ENCODE measurements around the gene POMT2.

Gene POMT2

GRCh38 chr14:77265561-77266335, 54.9 kb downstream of the POMT2 start:
- no peak for FAIRE-seq

DNA sequence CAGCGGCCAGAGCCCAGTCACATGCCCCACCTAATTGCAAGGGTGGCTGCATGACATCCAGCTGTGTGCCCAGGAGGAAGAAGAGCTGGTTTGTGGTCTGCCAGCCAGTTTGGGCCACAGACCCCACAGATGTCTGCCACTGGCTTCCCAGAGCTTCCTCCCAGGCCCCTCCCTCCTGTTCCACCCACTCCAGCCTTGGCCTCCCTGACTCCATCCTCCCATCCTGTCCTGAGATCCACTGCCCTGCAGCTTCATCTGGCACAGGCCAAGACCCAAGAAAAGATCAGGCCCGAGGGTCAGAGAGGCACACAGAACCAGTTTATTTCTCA, 55.5 kb downstream of the POMT2 start:
- no peak for FAIRE-seq

- FAIRE-seq, result no peak
Observed at GRCh38 chr14:77264466-77265186, 56.1 kb downstream of the POMT2 start.

GRCh38 chr14:77260631-77261030, 60.1 kb downstream of the POMT2 start:
- FAIRE-seq, result no peak

- FAIRE-seq, result no peak
Observed at GRCh38 chr14:77260199-77260598, 60.5 kb downstream of the POMT2 start.

DNA sequence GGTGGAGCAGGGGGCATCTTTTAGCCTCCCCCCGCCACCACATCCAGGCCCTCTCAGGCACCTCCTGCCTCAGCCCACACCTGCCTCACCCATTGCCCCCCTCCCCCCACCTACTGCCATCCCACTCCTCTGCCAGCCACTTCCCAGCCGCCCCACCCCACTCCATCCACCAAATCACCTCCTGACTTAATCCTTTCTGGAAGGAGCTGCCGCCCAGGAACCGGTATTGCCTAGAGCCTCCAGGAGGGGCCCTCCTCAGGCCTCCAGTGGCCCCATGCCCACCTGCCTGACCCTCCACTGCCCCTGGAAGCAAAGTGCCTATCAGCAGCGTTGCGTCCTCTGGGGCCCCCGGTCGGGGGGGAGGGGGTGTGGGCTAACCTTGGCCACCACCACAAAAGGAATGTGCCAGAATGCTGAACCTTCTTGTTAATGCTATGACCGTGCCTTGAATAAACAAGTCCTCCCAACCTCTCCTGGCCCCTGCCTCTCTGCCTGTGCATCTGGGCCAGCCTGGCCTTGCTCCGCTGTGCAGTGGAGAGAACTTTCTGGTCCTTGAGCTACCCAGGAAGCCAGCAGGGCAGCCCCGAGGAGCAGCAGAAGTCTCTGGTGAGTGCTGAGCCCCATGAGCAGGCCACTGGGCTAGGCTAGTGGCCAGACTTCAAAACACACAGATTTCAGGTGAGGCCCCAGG, 61.5 kb downstream of the POMT2 start:
- no peak for FAIRE-seq

- no peak for FAIRE-seq
Observed at GRCh38 chr14:77258566-77258965, 62.1 kb downstream of the POMT2 start.

- no peak for FAIRE-seq
Observed at GRCh38 chr14:77257700-77258099, 63.0 kb downstream of the POMT2 start.

GRCh38 chr14:77256694-77257093, 64.0 kb downstream of the POMT2 start:
- FAIRE-seq, result no peak

- FAIRE-seq, result no peak
Observed at GRCh38 chr14:77253333-77254190, 67.1 kb downstream of the POMT2 start.

GRCh38 chr14:77251870-77252269, 68.8 kb downstream of the POMT2 start:
- FAIRE-seq, result no peak

DNA sequence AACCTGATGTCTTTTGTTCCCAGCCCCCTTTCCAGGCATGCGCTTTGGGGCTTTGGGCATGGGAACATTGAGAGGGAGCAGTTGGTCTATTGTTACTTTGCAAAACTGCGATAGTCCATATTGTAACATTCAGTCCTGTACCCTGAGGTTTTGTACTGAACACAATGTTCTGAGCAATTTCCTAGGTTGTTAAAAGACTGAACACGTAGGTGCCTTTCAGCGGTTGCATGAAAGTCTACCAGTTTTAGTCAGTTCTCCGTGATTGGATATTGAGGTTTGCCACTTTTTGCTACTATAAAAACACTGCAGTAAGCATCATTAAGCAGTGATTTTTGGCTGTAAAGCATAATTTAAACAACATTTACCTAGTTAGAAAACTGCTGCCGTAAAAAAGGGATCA, 69.8 kb downstream of the POMT2 start:
- no peak for FAIRE-seq

GRCh38 chr14:77249286-77249685, 71.4 kb downstream of the POMT2 start:
- FAIRE-seq, result no peak

GRCh38 chr14:77248666-77249065, 72.0 kb downstream of the POMT2 start:
- FAIRE-seq, result no peak

- no peak for FAIRE-seq
Observed at GRCh38 chr14:77246784-77247183, 73.9 kb downstream of the POMT2 start.

GRCh38 chr14:77245820-77246219, 74.9 kb downstream of the POMT2 start:
- FAIRE-seq, result no peak

DNA sequence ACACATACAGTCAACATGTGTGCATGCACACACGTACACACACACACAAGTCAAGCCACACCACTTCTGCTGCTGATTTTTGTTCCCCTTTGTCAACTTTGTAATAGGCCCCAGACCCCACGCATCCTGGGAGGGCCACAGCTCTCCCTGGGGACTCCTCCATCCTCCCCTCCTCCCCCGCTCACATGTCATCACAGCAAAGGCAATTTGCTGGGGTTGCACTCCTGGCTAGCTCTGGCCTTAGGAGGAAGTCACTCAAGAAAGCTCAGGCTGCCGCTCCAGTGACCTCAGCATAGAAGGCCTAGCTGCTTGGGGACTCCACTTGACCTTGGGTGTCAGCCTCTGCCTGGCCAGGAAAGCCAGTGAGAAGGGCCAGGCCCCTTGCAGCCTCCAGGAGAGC, 76.8 kb downstream of the POMT2 start:
- FAIRE-seq, result no peak

DNA sequence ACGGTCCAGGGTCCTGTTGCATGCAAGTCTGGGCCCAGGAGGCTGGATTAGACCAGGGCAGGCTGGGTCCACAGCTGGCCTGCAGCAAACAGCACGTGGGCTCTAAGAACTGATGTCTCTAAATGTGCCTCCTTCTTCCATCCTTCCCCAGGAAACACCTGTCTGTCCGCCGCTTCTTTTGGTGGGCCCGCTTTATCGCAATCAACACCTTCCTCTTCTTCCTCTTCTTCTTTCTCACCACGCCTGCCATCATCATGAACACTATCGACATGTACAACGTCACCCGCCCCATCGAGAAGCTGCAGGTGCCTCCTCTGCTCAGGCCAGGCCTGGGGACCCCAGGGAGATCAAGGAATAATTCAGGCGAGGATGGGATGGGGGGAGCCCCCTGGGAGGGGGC, 77.9 kb downstream of the POMT2 start:
- FAIRE-seq, result no peak

GRCh38 chr14:77241955-77242354, 78.7 kb downstream of the POMT2 start:
- no peak for FAIRE-seq

- FAIRE-seq, result no peak
Observed at GRCh38 chr14:77240336-77240915, 80.3 kb downstream of the POMT2 start.

GRCh38 chr14:77239412-77239811, 81.3 kb downstream of the POMT2 start:
- no peak for FAIRE-seq

GRCh38 chr14:77238996-77239395, 81.7 kb downstream of the POMT2 start:
- FAIRE-seq, result no peak

- no peak for FAIRE-seq
Observed at GRCh38 chr14:77238356-77238755, 82.3 kb downstream of the POMT2 start.
